ENCODE results near the gene RPAP3.

Gene RPAP3

GRCh38 chr12:47747596-47748506, 42.0 kb upstream of the RPAP3 start:
- no peak overlapping the region for H3K4me3 ChIP-seq (replicated peaks; ENCODE audit: low read depth, low read length)

DNA sequence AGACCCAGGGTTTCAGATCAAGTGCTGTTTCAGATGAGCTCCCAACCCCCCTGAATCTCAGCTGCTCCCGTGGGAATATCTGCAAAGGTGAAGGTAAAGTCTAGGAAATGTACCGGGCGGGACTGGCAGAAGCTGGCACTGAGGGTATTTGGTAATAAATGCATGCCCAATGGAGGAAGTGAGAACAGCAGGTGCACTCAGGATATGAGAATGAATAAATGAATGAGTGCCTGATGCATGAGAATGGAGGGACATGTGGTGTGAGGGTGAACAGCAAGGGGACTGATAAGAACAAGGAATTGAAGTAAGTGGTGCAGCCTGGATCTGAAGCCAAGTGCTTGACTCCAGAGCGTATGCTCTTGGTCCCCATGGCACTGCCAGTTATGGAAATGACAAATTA, 41.3 kb upstream of the RPAP3 start:
- Histone ChIP-seq H3K27me3 (replicated peaks; ENCODE audit: control insufficient read depth, insufficient read depth, low read length) (no peaks in the 10 kb centered on the region; the same call in 1 of the 2 replicates), H3K36me3 (ENCODE audit: control insufficient read depth, insufficient read depth, low read length) (no peaks in the 10 kb centered on the region), H3K4me3 (replicated peaks; ENCODE audit: low read depth, low read length) (no peak overlapping the region)
- TF ChIP-seq, protein P1, sequence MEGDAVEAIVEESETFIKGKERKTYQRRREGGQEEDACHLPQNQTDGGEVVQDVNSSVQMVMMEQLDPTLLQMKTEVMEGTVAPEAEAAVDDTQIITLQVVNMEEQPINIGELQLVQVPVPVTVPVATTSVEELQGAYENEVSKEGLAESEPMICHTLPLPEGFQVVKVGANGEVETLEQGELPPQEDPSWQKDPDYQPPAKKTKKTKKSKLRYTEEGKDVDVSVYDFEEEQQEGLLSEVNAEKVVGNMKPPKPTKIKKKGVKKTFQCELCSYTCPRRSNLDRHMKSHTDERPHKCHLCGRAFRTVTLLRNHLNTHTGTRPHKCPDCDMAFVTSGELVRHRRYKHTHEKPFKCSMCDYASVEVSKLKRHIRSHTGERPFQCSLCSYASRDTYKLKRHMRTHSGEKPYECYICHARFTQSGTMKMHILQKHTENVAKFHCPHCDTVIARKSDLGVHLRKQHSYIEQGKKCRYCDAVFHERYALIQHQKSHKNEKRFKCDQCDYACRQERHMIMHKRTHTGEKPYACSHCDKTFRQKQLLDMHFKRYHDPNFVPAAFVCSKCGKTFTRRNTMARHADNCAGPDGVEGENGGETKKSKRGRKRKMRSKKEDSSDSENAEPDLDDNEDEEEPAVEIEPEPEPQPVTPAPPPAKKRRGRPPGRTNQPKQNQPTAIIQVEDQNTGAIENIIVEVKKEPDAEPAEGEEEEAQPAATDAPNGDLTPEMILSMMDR (IDR thresholded peaks at IDR 0.05; ENCODE audit: insufficient read depth, low read length, poor library complexity, severe bottlenecking), result no peak
- DNase-seq (ENCODE audit: extremely low read depth, insufficient read length), result no peak

More at GRCh38 chr12:47747596-47748506, 42.0 kb upstream of the RPAP3 start:
- no peak for DNase-seq (ENCODE audit: extremely low read depth, insufficient read length)
- no peaks in the 10 kb centered on the region; the same call in 1 of the 2 replicates for H3K27me3 ChIP-seq (replicated peaks; ENCODE audit: control insufficient read depth, insufficient read depth, low read length)
- TF ChIP-seq, protein P1 (IDR thresholded peaks at IDR 0.05; ENCODE audit: insufficient read depth, low read length, poor library complexity, severe bottlenecking), result no peak
- H3K36me3 ChIP-seq (ENCODE audit: control insufficient read depth, insufficient read depth, low read length), result no peaks in the 10 kb centered on the region

DNA sequence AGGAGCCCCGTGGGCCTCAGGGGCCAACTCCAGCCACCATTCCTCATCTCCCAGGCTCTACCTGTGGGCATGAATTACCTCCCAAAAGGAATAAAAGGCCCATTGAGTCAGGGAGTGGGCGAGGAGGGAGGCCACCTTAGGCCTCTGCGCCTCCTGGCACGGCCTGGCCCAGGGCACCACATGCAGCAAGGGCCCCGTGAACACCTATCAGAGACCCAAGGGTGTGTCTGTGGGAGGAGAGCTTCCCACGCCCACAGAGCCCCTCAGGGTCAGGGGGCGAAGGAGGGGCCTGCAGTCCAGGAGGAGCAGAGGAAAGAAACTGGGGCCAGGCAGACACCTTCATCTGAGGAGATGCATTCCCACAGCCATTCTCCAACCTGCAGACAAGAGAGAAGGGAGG, 40.7 kb upstream of the RPAP3 start:
- TF ChIP-seq, protein P1 (IDR thresholded peaks at IDR 0.05; ENCODE audit: insufficient read depth, low read length, poor library complexity, severe bottlenecking), result no peak
- H3K36me3 ChIP-seq (ENCODE audit: control insufficient read depth, insufficient read depth, low read length), result no peaks in the 10 kb centered on the region
- H3K27me3 ChIP-seq (replicated peaks; ENCODE audit: control insufficient read depth, insufficient read depth, low read length), result no peaks in the 10 kb centered on the region; the same call in 1 of the 2 replicates
- DNase-seq (ENCODE audit: extremely low read depth, insufficient read length), result no peak
- H3K4me3 ChIP-seq (replicated peaks; ENCODE audit: low read depth, low read length), result no peak overlapping the region

- H3K36me3 ChIP-seq (ENCODE audit: control insufficient read depth, insufficient read depth, low read length), result no peaks in the 10 kb centered on the region
- DNase-seq (ENCODE audit: extremely low read depth, insufficient read length), result no peak
- H3K4me3 ChIP-seq (replicated peaks; ENCODE audit: low read depth, low read length), result no peak overlapping the region
- TF ChIP-seq, protein P1 (IDR thresholded peaks at IDR 0.05; ENCODE audit: insufficient read depth, low read length, poor library complexity, severe bottlenecking), result no peak
- no peaks in the 10 kb centered on the region; the same call in 1 of the 2 replicates for H3K27me3 ChIP-seq (replicated peaks; ENCODE audit: control insufficient read depth, insufficient read depth, low read length)
Measured at GRCh38 chr12:47746073-47746472, 40.2 kb upstream of the RPAP3 start.

DNA sequence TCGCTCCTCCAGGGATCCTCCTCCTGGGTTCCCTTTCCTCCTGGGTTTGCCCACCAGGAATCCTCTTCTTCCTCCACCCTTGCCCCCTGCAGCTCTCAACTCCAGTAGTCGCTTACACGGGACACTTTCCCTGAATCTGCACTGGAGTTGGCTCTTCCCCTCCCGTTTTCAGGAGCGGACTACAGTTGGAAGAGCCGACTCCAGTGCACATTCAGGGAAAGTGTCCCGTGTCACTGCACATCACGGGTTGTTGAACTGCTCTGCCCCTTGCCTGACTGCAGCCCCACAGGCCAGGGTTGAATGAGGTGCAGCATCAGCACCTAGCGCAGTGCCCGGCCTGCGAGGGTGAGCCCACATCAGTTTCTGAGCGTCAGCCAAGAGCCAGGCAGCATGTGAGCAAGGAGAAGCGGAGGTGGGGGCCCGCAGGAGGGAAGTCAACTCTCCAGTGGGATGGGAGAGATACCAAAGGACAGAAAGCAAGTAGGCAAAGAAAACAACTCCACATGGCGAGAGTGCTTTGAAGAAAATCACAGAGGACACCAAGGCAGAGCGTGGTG, 39.7 kb upstream of the RPAP3 start:
- H3K27me3 ChIP-seq (replicated peaks; ENCODE audit: control insufficient read depth, insufficient read depth, low read length), result no peaks in the 10 kb centered on the region; the same call in 1 of the 2 replicates
- DNase-seq (ENCODE audit: extremely low read depth, insufficient read length), result no peak
- no peaks in the 10 kb centered on the region for H3K36me3 ChIP-seq (ENCODE audit: control insufficient read depth, insufficient read depth, low read length)
- TF ChIP-seq, protein P1 (IDR thresholded peaks at IDR 0.05; ENCODE audit: insufficient read depth, low read length, poor library complexity, severe bottlenecking), result no peak
- H3K4me3 ChIP-seq (replicated peaks; ENCODE audit: low read depth, low read length), result no peak overlapping the region

Data from GM06990 (cell line).